Measurements from ENCODE around the gene ERBB4. TPM values are rescaled to one million over a fixed set of nuclear protein-coding genes. Genes with fewer than 3 reads are reported as not detected.

ERBB4 gene
- total RNA-seq, 1 experiment from 2014 or later, result 40.6 TPM

DNA sequence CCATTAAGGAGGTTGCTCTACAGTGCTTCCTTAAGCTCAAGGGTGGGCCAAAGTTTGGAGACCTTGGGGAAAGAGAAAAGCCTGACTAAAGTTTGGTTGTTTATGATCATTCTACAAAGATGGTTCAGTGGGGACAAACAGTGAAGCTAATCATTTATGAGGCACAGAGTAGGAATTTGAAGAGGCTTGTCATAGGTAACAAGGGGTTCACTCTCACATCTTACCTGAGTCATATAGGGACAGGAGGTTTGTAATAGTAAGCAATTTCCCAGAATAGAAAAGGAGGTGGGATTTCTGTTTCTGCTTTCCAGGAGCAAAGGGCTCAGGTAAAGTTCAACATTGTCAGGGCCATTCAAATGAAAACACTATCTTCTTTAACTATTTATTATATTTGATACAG, 1194.3 kb downstream of the ERBB4 start:
- no peak for TF ChIP-seq EZH2 (IDR thresholded peaks at IDR 0.05; ENCODE audit: borderline replicate concordance, low read depth, low read length, poor library complexity, severe bottlenecking)
- TF ChIP-seq, protein P1, sequence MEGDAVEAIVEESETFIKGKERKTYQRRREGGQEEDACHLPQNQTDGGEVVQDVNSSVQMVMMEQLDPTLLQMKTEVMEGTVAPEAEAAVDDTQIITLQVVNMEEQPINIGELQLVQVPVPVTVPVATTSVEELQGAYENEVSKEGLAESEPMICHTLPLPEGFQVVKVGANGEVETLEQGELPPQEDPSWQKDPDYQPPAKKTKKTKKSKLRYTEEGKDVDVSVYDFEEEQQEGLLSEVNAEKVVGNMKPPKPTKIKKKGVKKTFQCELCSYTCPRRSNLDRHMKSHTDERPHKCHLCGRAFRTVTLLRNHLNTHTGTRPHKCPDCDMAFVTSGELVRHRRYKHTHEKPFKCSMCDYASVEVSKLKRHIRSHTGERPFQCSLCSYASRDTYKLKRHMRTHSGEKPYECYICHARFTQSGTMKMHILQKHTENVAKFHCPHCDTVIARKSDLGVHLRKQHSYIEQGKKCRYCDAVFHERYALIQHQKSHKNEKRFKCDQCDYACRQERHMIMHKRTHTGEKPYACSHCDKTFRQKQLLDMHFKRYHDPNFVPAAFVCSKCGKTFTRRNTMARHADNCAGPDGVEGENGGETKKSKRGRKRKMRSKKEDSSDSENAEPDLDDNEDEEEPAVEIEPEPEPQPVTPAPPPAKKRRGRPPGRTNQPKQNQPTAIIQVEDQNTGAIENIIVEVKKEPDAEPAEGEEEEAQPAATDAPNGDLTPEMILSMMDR (conservative IDR thresholded peaks at IDR 0.05; ENCODE audit: low read depth, low read length), result no peak
- H3K9me3 ChIP-seq (ENCODE audit: low read depth, low read length, poor library complexity, severe bottlenecking), result no peaks in the 10 kb centered on the region
- no peaks in the 10 kb centered on the region for H3K36me3 ChIP-seq (ENCODE audit: insufficient read depth, low read length, poor library complexity, severe bottlenecking)
- H3K4me3 ChIP-seq (ENCODE audit: low read depth, low read length, poor library complexity, severe bottlenecking), result no peak overlapping the region
- no peak for DNase-seq (ENCODE audit: low spot score)
- H3K4me1 ChIP-seq (ENCODE audit: insufficient read depth, low read length, poor library complexity, severe bottlenecking), result no peaks in the 10 kb centered on the region
- ChIA-PET POLR2A (ENCODE audit: low non-redundant PET) (no interaction called here), CTCF (no interaction called here)
- no peak overlapping the region for H3K27ac ChIP-seq (ENCODE audit: low read depth, low read length, poor library complexity, severe bottlenecking)
- intact Hi-C loops (cut with micrococcal nuclease; ENCODE audit: unreplicated experiment), result no loop called here
- H3K27me3 ChIP-seq (replicated peaks; ENCODE audit: insufficient read depth, low read depth, low read length, poor library complexity), result no peaks in the 10 kb centered on the region
- no TSS peak for BruUV-seq (replicated peaks)

DNA sequence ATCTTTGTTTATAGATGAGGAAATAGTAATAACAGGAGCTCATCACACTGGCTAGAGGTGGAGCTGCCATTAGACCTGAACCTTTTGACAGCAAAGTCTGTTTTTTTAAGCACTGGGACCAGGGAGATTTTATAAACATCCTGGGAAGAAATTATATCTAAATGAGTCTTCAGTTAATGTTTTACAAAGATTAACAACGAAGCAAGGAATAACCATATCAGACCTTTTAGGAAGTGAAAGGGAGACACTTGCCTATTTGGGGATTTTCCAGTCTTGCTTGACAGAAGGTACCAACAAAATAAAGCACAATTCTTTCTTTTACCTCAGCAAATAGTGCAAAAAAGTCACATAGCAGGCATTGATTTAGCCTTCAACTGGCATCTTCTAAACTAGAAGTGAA, 1205.2 kb downstream of the ERBB4 start:
- Histone ChIP-seq H3K36me3 (ENCODE audit: insufficient read depth, low read length, poor library complexity, severe bottlenecking) (no peaks in the 10 kb centered on the region), H3K27ac (ENCODE audit: low read depth, low read length, poor library complexity, severe bottlenecking) (no peak overlapping the region), H3K27me3 (replicated peaks; ENCODE audit: insufficient read depth, low read depth, low read length, poor library complexity) (no peaks in the 10 kb centered on the region), H3K9me3 (ENCODE audit: low read depth, low read length, poor library complexity, severe bottlenecking) (no peaks in the 10 kb centered on the region), H3K4me3 (ENCODE audit: low read depth, low read length, poor library complexity, severe bottlenecking) (no peak overlapping the region), H3K4me1 (ENCODE audit: insufficient read depth, low read length, poor library complexity, severe bottlenecking) (no peaks in the 10 kb centered on the region)
- CTCF ChIA-PET, result no interaction called here
- DNase-seq (ENCODE audit: low spot score), result no peak
- POLR2A ChIA-PET (ENCODE audit: low non-redundant PET), result no interaction called here
- BruUV-seq (replicated peaks), result no TSS peak
- intact Hi-C loops (cut with micrococcal nuclease; ENCODE audit: unreplicated experiment), result no loop called here
- TF ChIP-seq EZH2 (IDR thresholded peaks at IDR 0.05; ENCODE audit: borderline replicate concordance, low read depth, low read length, poor library complexity, severe bottlenecking), result no peak

DNA sequence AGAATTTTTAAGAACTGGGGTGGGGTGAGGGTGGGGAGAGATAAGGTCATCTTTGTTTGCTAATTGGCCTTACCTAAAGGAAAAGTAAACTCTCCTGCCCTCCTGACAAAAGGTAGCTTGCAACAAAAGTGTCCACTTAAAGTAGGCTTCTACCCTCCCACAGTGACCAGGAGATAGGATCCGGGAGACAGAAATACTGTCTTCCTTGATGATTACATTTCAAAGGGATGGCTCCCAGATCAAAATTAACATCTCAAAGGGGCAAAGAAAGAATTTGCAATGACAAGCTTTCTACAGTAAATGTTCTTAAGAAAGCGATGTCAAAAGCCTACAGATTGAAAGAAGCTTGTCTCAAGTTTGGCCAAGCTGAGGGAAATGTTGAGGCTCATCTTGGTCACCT, 1206.9 kb downstream of the ERBB4 start:
- ChIA-PET POLR2A (ENCODE audit: low non-redundant PET) (no interaction called here), CTCF (no interaction called here)
- no peak for TF ChIP-seq EZH2 (IDR thresholded peaks at IDR 0.05; ENCODE audit: borderline replicate concordance, low read depth, low read length, poor library complexity, severe bottlenecking)
- TF ChIP-seq, protein P1 (conservative IDR thresholded peaks at IDR 0.05; ENCODE audit: low read depth, low read length), result no peak
- H3K36me3 ChIP-seq (ENCODE audit: insufficient read depth, low read length, poor library complexity, severe bottlenecking), result no peaks in the 10 kb centered on the region
- H3K9me3 ChIP-seq (ENCODE audit: low read depth, low read length, poor library complexity, severe bottlenecking), result no peaks in the 10 kb centered on the region
- no TSS peak for BruUV-seq (replicated peaks)
- no peak overlapping the region for H3K4me3 ChIP-seq (ENCODE audit: low read depth, low read length, poor library complexity, severe bottlenecking)
- intact Hi-C loops (cut with micrococcal nuclease; ENCODE audit: unreplicated experiment), result no loop called here
- no peak for DNase-seq (ENCODE audit: low spot score)
- H3K27ac ChIP-seq (ENCODE audit: low read depth, low read length, poor library complexity, severe bottlenecking), result no peak overlapping the region
- H3K4me1 ChIP-seq (ENCODE audit: insufficient read depth, low read length, poor library complexity, severe bottlenecking), result no peaks in the 10 kb centered on the region
- no peaks in the 10 kb centered on the region for H3K27me3 ChIP-seq (replicated peaks; ENCODE audit: insufficient read depth, low read depth, low read length, poor library complexity)

DNA sequence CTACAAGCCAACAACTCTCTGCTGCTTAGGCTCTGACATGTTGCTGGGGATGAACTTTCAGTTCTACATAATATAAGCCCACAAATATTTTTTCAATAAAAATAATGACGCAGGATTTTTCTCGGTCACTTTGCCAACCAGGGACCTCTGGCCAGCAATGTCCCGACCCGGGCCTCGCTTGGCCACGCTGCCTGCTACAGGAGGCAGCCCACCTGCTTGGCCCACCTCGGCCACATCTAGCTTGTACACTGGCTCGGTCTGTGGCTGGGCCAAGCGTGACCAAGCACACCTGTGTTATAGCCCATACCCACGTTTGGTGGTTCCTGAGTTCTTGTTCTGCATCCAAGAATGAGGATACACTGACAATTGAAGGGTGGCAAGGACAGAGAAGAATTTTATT, 1208.7 kb downstream of the ERBB4 start:
- no peaks in the 10 kb centered on the region for H3K36me3 ChIP-seq (ENCODE audit: insufficient read depth, low read length, poor library complexity, severe bottlenecking)
- POLR2A ChIA-PET (ENCODE audit: low non-redundant PET), result no interaction called here
- no peak overlapping the region for H3K4me3 ChIP-seq (ENCODE audit: low read depth, low read length, poor library complexity, severe bottlenecking)
- H3K9me3 ChIP-seq (ENCODE audit: low read depth, low read length, poor library complexity, severe bottlenecking), result no peaks in the 10 kb centered on the region
- no peak for DNase-seq (ENCODE audit: low spot score)
- CTCF ChIA-PET, result no interaction called here
- TF ChIP-seq, protein P1 (conservative IDR thresholded peaks at IDR 0.05; ENCODE audit: low read depth, low read length), result no peak
- no peak for TF ChIP-seq EZH2 (IDR thresholded peaks at IDR 0.05; ENCODE audit: borderline replicate concordance, low read depth, low read length, poor library complexity, severe bottlenecking)
- no peaks in the 10 kb centered on the region for H3K27me3 ChIP-seq (replicated peaks; ENCODE audit: insufficient read depth, low read depth, low read length, poor library complexity)
- intact Hi-C loops (cut with micrococcal nuclease; ENCODE audit: unreplicated experiment), result no loop called here
- H3K4me1 ChIP-seq (ENCODE audit: insufficient read depth, low read length, poor library complexity, severe bottlenecking), result no peaks in the 10 kb centered on the region
- no TSS peak for BruUV-seq (replicated peaks)
- H3K27ac ChIP-seq (ENCODE audit: low read depth, low read length, poor library complexity, severe bottlenecking), result no peak overlapping the region
